Islet of Langerhans (tissue), 1 donor: Measurements from ENCODE around the gene RANBP3.

Experiments used
- FAIRE-seq: peaks from one replicate; lab custom pipeline; 2011; peaks lifted over from hg19 to GRCh38; lab: Jason Lieb, UNC

RANBP3 gene

DNA sequence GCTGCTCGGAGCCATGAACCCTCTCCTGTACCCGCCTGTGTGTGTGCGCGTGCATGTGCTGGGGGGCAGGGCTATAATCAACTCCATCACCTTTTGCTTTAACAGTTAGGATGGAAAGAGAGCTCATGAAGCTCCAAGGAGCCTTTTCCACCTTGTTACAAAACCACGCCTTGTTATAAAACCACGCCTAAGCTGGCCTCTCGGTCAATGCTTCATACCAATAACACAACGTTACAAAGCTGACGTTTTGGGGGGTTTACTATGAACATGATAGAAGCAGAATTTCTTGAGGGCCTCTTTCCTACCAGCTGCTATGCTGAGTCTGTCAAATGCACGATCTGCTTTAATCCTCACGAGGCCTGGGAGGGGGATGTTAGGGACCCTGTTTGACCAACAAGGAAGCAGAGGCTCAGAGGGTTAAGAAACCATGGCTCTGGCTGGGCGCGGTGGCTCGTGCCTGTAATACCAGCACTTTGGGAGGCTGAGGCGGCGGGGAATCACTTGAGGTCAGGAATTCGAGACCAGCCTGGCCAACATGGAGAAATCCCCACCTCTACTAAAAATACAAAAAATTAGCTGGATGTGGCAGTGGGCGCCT lies 52.0 kb downstream of the RANBP3 start:
- FAIRE-seq: no peak

DNA sequence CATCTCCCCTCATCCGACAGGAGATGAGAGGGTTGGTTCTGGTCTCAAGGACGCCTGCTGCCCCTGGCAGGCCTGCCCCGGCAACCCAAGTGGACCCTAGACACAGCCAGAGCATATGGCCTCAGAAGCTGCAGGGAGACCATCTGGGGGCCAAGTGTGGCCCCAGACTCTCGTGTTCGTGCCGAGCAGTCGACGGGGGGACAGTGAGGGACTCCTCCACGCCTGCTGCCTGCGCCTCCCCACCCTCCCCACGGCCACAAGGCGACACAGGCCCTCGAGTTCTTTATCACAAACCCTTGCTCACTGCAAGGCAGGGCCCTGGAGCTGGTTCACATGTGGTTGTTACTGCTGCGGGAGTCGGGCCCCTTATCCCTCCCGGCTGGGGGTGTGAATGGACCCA lies 54.6 kb downstream of the RANBP3 start:
- FAIRE-seq: no peak

DNA sequence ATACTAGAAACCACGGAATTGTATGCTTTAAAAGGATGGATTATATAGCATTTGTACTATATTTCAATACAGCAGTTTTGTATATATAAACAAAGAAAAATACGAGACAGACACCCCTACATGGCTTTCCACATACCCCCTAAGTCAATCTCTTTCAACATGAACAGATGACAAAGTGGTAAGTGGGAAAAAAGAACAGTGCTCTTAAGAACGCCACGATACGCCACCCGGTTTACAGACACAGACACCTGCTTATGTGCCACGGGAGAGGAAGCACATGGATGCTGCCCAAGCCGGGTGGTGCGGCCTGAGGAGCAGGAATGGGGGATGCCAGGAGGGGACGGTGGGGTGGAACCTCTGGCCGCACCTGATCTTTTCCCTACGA lies 55.8 kb downstream of the RANBP3 start:
- no peak for FAIRE-seq

DNA sequence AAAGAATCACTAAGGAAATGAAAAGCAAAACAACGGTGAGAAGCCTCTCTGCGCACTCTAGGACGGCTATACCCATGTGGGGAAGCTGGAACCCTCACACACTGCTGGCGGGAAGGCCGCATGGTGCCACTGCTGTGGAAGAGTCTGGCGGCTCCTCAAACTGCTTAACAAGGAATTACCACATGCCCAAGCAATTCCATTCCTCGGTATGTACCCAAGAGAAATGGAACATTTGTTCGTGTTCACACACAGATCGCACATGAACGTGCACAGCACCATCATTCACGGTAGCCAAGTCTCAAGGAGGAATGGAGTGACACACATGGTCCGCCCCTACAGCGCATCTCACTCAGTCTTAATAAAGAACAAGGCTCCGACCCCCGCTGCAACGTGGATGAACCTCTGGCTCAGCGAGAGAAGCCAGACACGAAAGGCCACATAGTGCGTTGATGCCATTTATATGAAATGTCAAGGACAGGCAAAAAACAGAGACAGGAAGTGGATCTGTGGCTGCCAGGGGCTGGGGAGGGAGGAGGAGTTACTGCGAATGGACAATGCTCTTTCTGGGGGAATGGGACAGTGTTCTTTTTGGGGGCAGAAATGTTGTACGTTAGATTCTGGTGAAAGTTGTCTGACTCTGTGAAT lies 56.3 kb downstream of the RANBP3 start:
- FAIRE-seq: no peak

- FAIRE-seq: no peak
Measured at GRCh38 chr19:5918463-5919079, 59.4 kb downstream of the RANBP3 start.

DNA sequence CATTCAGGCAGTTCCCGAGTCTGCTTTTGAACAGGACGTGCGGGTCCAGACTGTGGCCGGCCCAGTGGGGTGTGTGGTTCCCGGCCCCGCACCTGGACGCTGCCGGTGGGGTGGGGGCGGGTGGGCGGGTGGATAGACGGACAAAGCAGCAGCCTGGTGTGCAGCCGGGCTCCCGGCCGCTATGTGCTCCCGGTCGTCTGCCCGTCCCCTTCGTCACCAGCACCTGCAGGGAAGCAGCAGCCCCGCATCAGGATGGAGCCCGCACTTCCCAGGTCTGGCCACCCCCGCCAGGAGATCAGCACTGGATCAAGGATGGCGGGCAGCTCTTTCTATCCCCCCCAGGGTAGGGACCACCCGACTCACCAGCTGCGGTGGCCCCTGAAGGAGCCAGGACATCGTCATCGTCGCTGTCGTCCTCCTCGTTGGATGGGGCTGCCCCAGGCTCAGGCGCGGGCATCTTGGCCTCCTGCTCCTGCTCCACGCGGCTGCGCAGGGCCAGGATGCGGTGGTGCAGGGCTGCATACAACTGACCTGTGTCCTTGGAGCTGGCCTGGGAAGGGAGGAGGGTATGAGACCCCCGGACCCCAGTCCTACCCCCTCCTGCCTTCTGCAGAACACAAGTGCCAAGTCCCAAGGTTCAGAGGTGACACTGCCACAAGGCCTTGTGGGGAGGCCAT lies 60.4 kb downstream of the RANBP3 start:
- FAIRE-seq: no peak

- FAIRE-seq: no peak
Measured at GRCh38 chr19:5916181-5916708, 61.7 kb downstream of the RANBP3 start.

GRCh38 chr19:5915782-5916165 lies 62.2 kb downstream of the RANBP3 start:
- FAIRE-seq: no peak

DNA sequence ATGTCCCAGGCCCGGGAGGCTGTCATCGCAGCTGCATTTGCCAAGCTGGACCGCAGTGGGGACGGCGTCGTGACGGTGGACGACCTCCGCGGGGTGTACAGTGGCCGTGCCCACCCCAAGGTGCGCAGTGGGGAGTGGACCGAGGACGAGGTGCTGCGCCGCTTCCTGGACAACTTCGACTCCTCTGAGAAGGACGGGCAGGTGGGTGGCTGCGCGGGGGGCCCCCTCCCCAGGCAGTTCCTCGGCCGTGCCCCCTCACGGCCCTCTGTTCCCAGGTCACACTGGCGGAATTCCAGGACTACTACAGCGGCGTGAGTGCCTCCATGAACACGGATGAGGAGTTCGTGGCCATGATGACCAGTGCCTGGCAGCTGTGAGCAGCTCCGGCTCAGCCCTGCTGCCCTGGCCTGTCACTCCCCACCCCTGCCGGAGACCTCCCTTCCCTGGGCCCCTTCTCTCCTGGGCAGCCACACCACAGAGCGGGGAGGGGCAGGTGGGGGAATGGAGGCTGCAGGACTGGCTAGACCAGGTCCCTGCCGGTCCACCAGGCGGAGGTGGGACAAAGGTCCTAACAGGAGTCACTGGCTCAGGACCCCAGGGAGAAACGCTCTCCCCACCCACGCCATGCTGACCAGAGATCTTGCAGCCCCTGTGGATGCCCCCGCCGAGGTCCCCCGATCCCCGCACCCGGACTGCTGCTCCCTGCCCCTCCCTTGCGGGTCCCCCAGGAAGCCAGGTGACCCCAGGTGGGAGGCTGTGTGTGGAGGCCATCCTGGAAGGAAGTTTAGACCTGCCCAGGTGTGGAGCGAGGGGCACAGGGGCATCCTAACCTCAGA lies 62.8 kb downstream of the RANBP3 start:
- FAIRE-seq: no peak

GRCh38 chr19:5914358-5914774 lies 63.6 kb downstream of the RANBP3 start:
- no peak for FAIRE-seq

DNA sequence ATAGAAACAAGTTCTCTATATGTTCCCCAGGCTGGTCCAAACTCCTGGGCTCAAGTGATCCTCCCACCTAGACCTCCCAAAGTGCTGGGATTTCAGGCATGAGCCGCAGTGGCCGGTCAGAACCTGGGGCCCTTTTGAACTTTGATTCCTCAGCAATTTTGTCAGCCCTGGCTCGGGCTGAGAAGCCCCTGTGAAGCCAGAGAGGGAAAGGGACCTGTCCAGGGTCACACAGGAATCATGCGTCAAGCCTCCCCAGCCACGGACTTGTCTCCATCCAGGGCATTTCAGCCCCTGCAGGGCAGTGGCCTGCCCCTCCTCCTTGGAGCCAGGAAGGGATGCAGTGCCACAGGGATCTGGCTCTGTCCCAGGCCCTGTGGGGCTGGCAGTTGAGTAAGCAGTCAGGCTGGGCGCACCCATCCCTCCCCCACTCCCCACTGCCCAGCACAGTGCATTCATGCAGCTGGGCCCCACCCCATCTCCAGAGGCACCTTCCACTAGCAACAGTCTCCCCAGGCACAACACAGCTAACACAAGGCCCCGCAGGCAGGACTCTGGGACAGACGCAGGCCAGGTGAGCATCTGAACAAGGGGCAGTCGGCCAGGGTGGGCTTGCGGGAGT lies 64.1 kb downstream of the RANBP3 start, which contains the start of gene CAPS:
Gene CAPS (plus strand): TSS at position 516 of the 619 bp plus-strand sequence. CDS start 153 bp downstream, outside the sequence.
- no peak for FAIRE-seq

GRCh38 chr19:5911366-5911765 lies 66.6 kb downstream of the RANBP3 start:
- FAIRE-seq: no peak

DNA sequence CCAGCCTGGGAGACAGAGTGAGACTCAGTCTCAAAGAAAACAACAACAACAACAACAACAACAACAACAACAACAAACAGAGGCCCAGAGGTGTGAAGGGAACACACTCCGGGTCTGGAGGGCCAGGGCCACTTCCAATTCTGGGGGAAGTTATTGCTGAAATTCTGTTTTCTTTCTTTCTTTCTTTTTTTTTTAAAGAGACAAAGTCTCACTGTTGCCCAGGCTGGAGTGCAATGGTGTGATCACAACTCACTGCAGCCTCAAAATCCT lies 67.4 kb downstream of the RANBP3 start:
- no peak for FAIRE-seq

DNA sequence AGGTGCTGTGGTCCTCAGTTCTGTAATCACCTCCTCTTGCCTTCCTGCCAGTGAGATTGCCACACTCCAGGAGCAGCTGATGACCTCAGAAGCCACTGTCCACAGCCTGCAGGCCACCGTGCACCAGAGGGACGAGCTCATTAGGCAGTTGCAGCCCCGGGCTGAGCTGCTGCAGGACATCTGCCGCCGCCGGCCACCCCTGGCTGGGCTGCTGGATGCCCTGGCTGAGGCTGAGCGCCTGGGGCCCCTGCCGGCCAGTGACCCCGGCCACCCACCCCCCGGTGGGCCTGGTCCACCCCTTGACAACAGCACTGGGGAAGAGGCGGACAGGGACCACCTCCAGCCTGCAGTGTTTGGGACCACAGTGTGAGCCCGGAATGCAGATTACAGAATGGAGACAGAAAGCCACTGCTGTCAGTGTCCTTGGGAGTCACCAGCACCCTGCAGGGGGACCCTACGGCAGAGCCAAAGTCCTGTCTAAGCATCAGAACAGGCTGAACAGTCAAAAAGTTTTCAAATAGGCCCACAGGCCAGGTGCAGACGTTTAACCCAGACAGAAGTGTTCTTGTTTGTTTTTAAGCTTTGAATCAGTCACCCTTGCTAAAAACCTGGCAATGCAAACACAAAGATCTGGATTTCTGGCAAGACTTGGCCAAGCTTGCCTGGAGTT lies 69.0 kb downstream of the RANBP3 start:
- FAIRE-seq: no peak

DNA sequence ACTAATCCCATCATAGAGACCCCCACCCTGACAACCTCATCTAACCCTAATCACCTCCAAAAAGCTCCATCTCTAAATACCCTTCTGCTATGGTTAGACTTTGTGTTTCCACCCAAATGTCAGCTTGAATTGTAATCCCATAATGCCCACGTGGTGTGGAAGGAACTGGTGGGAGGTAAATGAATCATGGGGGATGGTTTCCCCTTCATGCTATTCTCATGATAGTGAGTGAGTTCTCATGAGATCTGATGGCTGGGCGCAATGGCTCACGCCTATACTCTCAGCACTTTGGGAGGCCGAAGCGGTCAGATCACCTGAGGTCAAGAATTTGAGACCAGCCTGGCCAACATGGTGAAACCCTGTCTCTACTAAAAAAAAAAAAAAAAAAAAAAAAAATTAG lies 70.7 kb downstream of the RANBP3 start:
- no peak for FAIRE-seq

DNA sequence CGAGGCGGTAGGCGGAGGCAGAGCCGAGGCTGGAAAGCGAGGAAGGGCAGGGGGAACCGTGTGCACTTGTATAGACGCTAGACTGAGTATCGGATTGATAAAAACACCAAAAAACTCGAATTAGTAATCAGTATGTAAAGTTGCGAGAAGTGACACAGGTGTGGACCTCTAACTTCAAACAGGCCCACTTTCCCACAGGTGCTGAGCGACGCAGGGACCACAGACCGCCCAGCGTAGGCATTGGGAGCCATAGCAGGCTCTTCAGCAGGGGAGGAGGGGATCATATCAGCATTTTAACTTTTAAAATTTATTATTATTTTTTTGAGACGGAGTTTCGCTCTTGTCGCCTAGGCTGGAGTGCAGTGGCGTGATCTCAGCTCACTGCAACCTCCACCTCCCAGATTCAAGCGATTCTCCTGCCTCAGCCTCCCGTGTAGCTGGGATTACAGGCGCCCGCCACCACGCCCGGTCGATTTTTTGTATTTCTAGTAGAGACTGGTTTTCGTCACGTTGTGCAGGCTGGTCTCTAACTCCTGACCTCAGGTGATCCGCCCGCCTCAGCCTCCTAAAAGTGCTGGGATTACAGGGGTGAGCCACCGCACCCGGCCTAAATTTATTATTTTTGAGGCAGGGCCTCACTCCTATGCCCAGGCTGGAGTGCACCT lies 72.7 kb downstream of the RANBP3 start:
- FAIRE-seq: no peak

- FAIRE-seq: peak; percentile 95
Measured at GRCh38 chr19:5904352-5905113, 73.4 kb downstream of the RANBP3 start, which contains the start of gene VMAC. Gene VMAC, plus strand, starts transcription at chr19:5904872. Its CDS starts 19 bp downstream, at chr19:5904891.

GRCh38 chr19:5903624-5904351 lies 74.2 kb downstream of the RANBP3 start, which contains the start of gene NDUFA11:
Gene NDUFA11, minus strand, starts transcription at chr19:5903790. Its CDS starts 82 bp downstream, at chr19:5903708.
- peak; percentile 9 for FAIRE-seq

DNA sequence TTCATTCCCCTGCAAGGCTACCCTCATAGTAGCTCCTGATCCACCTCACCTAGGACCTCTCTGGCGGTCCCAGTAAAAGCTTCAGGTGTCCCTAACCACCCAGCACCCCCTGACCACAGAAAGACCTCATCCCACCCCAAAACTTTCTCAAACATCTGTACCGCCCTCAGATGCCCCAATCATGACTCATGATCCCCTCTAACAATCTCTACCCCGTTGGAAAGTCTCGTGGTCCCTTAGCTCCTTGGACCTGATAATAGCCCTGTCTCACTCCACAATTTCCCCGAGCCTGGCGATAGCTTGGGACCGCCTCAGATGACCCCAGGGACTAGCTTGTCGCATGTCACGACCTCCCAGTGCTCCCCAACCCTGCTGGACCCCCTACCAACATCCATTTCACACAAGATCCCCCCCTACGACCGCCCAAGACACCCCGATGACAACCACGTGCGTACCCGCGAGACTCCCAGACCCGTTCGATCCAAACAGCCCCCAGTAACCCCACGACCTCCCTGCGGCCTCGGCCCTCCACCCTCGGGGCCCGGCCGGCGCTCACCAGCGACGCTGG lies 74.8 kb downstream of the RANBP3 start:
- FAIRE-seq: no peak
